ENCODE data around the gene LIMCH1. TPM values are rescaled to one million over a fixed set of nuclear protein-coding genes. Genes with fewer than 3 reads are reported as not detected.
A peak's percentile ranks its signal among the peaks of the same experiment; 100 is the strongest.
"Not testable (repeated sequence)": the region's sequence is repeated elsewhere in the genome, so short reads cannot be mapped to it uniquely, and the experiment has no call there.

Gene LIMCH1
- total RNA-seq, 1 donor from 2014 or later = 6.8 TPM

- Histone ChIP-seq H3K4me3 (ENCODE audit: low read depth, low read length) (no peak overlapping the region), H3K36me3 (ENCODE audit: control insufficient read depth, insufficient read depth, low read length) (no peaks in the 10 kb centered on the region), H3K27me3 (ENCODE audit: control insufficient read depth, insufficient read depth, low read length) (peaks cover 2% of the 10 kb centered on the region)
- DNase-seq (ENCODE audit: low read depth) = no peak
- no peak for TF ChIP-seq CTCF (IDR thresholded peaks at IDR 0.05; ENCODE audit: insufficient read depth, low read length, severe bottlenecking)
- no peak for FAIRE-seq
These were observed 187.3 kb downstream of the LIMCH1 start for GRCh38 chr4:41725254-41725653.

GRCh38 chr4:41727861-41728572 is 190.1 kb downstream of the LIMCH1 start:
- peaks cover 6% of the 10 kb centered on the region for H3K27me3 ChIP-seq (ENCODE audit: control insufficient read depth, insufficient read depth, low read length)
- H3K4me3 ChIP-seq (ENCODE audit: low read depth, low read length) = no peak overlapping the region
- H3K36me3 ChIP-seq (ENCODE audit: control insufficient read depth, insufficient read depth, low read length) = no peaks in the 10 kb centered on the region
- no peak for DNase-seq (ENCODE audit: low read depth)
- no peak for FAIRE-seq
- no peak for TF ChIP-seq CTCF (IDR thresholded peaks at IDR 0.05; ENCODE audit: insufficient read depth, low read length, severe bottlenecking)

GRCh38 chr4:41728573-41728913 is 190.6 kb downstream of the LIMCH1 start:
- no peak for TF ChIP-seq CTCF (IDR thresholded peaks at IDR 0.05; ENCODE audit: insufficient read depth, low read length, severe bottlenecking)
- FAIRE-seq = no peak

GRCh38 chr4:41731569-41732126 is 193.7 kb downstream of the LIMCH1 start:
- no peak for DNase-seq (ENCODE audit: low read depth)
- Histone ChIP-seq H3K36me3 (ENCODE audit: control insufficient read depth, insufficient read depth, low read length) (no peaks in the 10 kb centered on the region), H3K4me3 (ENCODE audit: low read depth, low read length) (no peak overlapping the region), H3K27me3 (ENCODE audit: control insufficient read depth, insufficient read depth, low read length) (peaks cover 6% of the 10 kb centered on the region)
- TF ChIP-seq CTCF (IDR thresholded peaks at IDR 0.05; ENCODE audit: insufficient read depth, low read length, severe bottlenecking) = no peak
- peak; percentile 86 for FAIRE-seq

More at GRCh38 chr4:41728573-41728913, 190.6 kb downstream of the LIMCH1 start:
- Histone ChIP-seq H3K27me3 (ENCODE audit: control insufficient read depth, insufficient read depth, low read length) (peaks cover 6% of the 10 kb centered on the region), H3K36me3 (ENCODE audit: control insufficient read depth, insufficient read depth, low read length) (no peaks in the 10 kb centered on the region), H3K4me3 (ENCODE audit: low read depth, low read length) (no peak overlapping the region)
- DNase-seq (ENCODE audit: low read depth) = peak; percentile 31

- H3K36me3 ChIP-seq (ENCODE audit: control insufficient read depth, insufficient read depth, low read length) = no peaks in the 10 kb centered on the region
- no peak for FAIRE-seq
These were observed 196.4 kb downstream of the LIMCH1 start for GRCh38 chr4:41734371-41734770.

GRCh38 chr4:41737491-41737890 is 199.5 kb downstream of the LIMCH1 start:
- not testable (repeated sequence) for H3K27me3 ChIP-seq (ENCODE audit: control insufficient read depth, insufficient read depth, low read length); FAIRE-seq; H3K4me3 ChIP-seq (ENCODE audit: low read depth, low read length); H3K36me3 ChIP-seq (ENCODE audit: control insufficient read depth, insufficient read depth, low read length); DNase-seq (ENCODE audit: low read depth)

More at GRCh38 chr4:41734371-41734770, 196.4 kb downstream of the LIMCH1 start:
- H3K27me3 ChIP-seq (ENCODE audit: control insufficient read depth, insufficient read depth, low read length) = peaks cover 5% of the 10 kb centered on the region
- TF ChIP-seq CTCF (IDR thresholded peaks at IDR 0.05; ENCODE audit: insufficient read depth, low read length, severe bottlenecking) = no peak
- DNase-seq (ENCODE audit: low read depth) = peak; percentile 57
- H3K4me3 ChIP-seq (ENCODE audit: low read depth, low read length) = no peak overlapping the region

Data from bronchial epithelial cell (primary cell).